Suprapubic skin (tissue), 4 donors: ENCODE data around the gene CLEC18C.

Experiments used
- EP300 ChIP-seq: sonication (generic); formaldehyde crosslinking; IDR thresholded peaks from one replicate; pipeline ENCODE4 v1.6.1; 2017; ENCODE audit warnings: antibody characterized with exemption
- POLR2AphosphoS5 ChIP-seq, 3 donors: sonication (generic); formaldehyde crosslinking; IDR thresholded peaks; one replicate each; pipeline ENCODE4 v1.6.1; 2017; ENCODE audit warnings: antibody characterized with exemption in 3 of 3
- TF ChIP-seq, protein P1 (sequence below), 2 donors: fragments of 200-600 bp in 1 of 2; fragments of 450-650 bp in 1 of 2; sonication (generic) in 1 of 2; IDR thresholded peaks; one replicate each; pipeline ENCODE4 v1.5.1; 2016 to 2019; ENCODE audit warnings: antibody characterized with exemption in 2 of 2, mild to moderate bottlenecking in 1 of 2, moderate library complexity in 1 of 2

DNA sequence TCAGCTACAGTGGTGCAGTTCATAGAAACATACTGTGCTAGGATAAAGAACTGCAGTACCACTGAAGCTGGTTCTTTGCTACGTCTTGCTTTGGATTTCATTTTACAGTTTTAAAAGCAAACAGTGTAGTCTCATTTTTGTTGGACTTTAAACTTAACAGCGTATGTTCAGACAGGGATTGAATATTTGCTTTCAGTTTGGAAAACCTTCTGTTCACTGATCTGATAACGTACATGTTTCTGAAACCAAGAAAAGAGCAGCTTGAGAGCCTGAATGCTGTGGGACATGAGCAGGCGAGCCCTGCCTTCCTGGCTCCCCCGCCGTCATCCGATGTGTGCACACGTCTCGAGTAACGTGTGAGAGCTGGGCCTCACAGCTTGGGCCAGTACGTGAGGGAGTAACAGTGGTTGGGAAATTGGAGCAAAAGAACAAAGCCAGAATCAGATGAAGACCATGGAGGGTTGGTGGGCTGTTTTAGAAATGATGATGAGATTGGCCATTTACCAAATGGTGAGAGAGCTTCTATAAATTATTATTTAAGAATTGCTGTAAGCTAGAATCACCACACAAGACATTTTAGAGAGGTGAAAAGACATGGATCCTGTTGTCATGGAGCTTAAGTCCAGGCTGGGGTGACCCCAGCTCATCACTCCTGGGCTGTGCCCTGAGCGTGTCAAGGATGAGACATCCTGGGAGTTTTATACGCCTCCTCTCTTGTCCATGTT lies 20.8 kb upstream of the CLEC18C start:
- TF ChIP-seq POLR2AphosphoS5 (IDR thresholded peaks at IDR 0.05) (no peak), EP300 (no peak)
- TF ChIP-seq, protein P1, sequence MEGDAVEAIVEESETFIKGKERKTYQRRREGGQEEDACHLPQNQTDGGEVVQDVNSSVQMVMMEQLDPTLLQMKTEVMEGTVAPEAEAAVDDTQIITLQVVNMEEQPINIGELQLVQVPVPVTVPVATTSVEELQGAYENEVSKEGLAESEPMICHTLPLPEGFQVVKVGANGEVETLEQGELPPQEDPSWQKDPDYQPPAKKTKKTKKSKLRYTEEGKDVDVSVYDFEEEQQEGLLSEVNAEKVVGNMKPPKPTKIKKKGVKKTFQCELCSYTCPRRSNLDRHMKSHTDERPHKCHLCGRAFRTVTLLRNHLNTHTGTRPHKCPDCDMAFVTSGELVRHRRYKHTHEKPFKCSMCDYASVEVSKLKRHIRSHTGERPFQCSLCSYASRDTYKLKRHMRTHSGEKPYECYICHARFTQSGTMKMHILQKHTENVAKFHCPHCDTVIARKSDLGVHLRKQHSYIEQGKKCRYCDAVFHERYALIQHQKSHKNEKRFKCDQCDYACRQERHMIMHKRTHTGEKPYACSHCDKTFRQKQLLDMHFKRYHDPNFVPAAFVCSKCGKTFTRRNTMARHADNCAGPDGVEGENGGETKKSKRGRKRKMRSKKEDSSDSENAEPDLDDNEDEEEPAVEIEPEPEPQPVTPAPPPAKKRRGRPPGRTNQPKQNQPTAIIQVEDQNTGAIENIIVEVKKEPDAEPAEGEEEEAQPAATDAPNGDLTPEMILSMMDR (IDR thresholded peaks at IDR 0.05), result no peak
